Endothelial cell (in vitro differentiated cells): ENCODE results near the gene BABAM1. TPM values are rescaled to one million over a fixed set of nuclear protein-coding genes. Genes with fewer than 3 reads are reported as not detected.

Source experiments
- DNase-seq: peaks from one replicate; pipeline ENCODE4 v3.0.0; 2021; ENCODE audit warnings: low spot score
- H3K27ac Mint-ChIP-seq: one replicate; pipeline ENCODE4 v1.8.0; 2021; ENCODE audit warnings: mixed read lengths, inconsistent platforms; ENCODE audit not compliant: unreplicated experiment
- H3K27me3 Mint-ChIP-seq: one replicate; pipeline ENCODE4 v1.8.0; 2021; ENCODE audit warnings: mild to moderate bottlenecking, moderate library complexity, mixed read lengths, inconsistent platforms; ENCODE audit not compliant: unreplicated experiment
- H3K36me3 Mint-ChIP-seq: one replicate; pipeline ENCODE4 v1.8.0; 2021; ENCODE audit warnings: mild to moderate bottlenecking, low read depth, mixed read lengths, inconsistent platforms; ENCODE audit not compliant: unreplicated experiment
- H3K4me1 Mint-ChIP-seq: one replicate; pipeline ENCODE4 v1.8.0; 2021; ENCODE audit warnings: mild to moderate bottlenecking, mixed read lengths, inconsistent platforms; ENCODE audit not compliant: unreplicated experiment
- H3K4me3 Mint-ChIP-seq: one replicate; pipeline ENCODE4 v1.8.0; 2021; ENCODE audit warnings: mild to moderate bottlenecking, mixed read lengths, inconsistent platforms; ENCODE audit not compliant: unreplicated experiment
- H3K9me3 Mint-ChIP-seq: one replicate; pipeline ENCODE4 v1.8.0; 2021; ENCODE audit warnings: mixed read lengths, inconsistent platforms; ENCODE audit not compliant: unreplicated experiment
- CTCF ChIP-seq: fragments of 200-600 bp; sonication (generic); IDR thresholded peaks from one replicate; pipeline ENCODE4 v1.5.0; 2021; ENCODE audit warnings: antibody characterized with exemption; ENCODE audit not compliant: unreplicated experiment
- total RNA-seq: library from RNA; stranded (reverse); fragmentation: NEBNext Ultra II Directional; extraction: Animal tissue kit (Norgen Biotek cat#: 25700); gene quantifications from one replicate; pipeline ENCODE4 v1.2.1, GENCODE V29; 2021; ENCODE audit not compliant: unreplicated experiment

BABAM1 gene
- total RNA-seq, 1 donor from 2014 or later, result 136 TPM

- no peaks in the 10 kb centered on the region for H3K9me3 Mint-ChIP-seq
- no peak for TF ChIP-seq CTCF
- peaks cover 6% of the 10 kb centered on the region for H3K27me3 Mint-ChIP-seq
- no peaks in the 10 kb centered on the region for H3K36me3 Mint-ChIP-seq
- no peak for DNase-seq
- no peak overlapping the region for H3K4me3 Mint-ChIP-seq
- H3K27ac Mint-ChIP-seq, result no peak overlapping the region
- peaks cover 3% of the 10 kb centered on the region for H3K4me1 Mint-ChIP-seq
These were observed 16.3 kb downstream of the BABAM1 start for GRCh38 chr19:17283504-17283996.

- Mint-ChIP-seq H3K36me3 (no peaks in the 10 kb centered on the region), H3K27ac (no peak overlapping the region), H3K4me3 (no peak overlapping the region), H3K4me1 (peaks cover 3% of the 10 kb centered on the region), H3K27me3 (peaks cover 5% of the 10 kb centered on the region), H3K9me3 (no peaks in the 10 kb centered on the region)
- TF ChIP-seq CTCF, result no peak
- DNase-seq, result no peak
These were observed 18.3 kb downstream of the BABAM1 start for GRCh38 chr19:17285415-17286135.

- TF ChIP-seq CTCF, result no peak
- Mint-ChIP-seq H3K9me3 (no peaks in the 10 kb centered on the region), H3K27ac (no peak overlapping the region), H3K4me3 (no peak overlapping the region), H3K36me3 (no peaks in the 10 kb centered on the region), H3K4me1 (peaks cover 3% of the 10 kb centered on the region), H3K27me3 (peaks cover 5% of the 10 kb centered on the region)
- DNase-seq, result no peak
These were observed 19.0 kb downstream of the BABAM1 start for GRCh38 chr19:17286263-17286662.

GRCh38 chr19:17286752-17287151 lies 19.5 kb downstream of the BABAM1 start:
- no peaks in the 10 kb centered on the region for H3K36me3 Mint-ChIP-seq
- no peak overlapping the region for H3K4me3 Mint-ChIP-seq
- peaks cover 5% of the 10 kb centered on the region for H3K27me3 Mint-ChIP-seq
- TF ChIP-seq CTCF, result no peak
- H3K4me1 Mint-ChIP-seq, result peaks cover 3% of the 10 kb centered on the region
- H3K27ac Mint-ChIP-seq, result no peak overlapping the region
- H3K9me3 Mint-ChIP-seq, result no peaks in the 10 kb centered on the region
- DNase-seq, result no peak

- H3K4me3 Mint-ChIP-seq, result no peak overlapping the region
- peak; percentile 83 for DNase-seq
- peak; percentile 32 for TF ChIP-seq CTCF
- no peak overlapping the region for H3K27ac Mint-ChIP-seq
- H3K9me3 Mint-ChIP-seq, result no peaks in the 10 kb centered on the region
- H3K27me3 Mint-ChIP-seq, result no peaks in the 10 kb centered on the region
- H3K4me1 Mint-ChIP-seq, result no peaks in the 10 kb centered on the region
- H3K36me3 Mint-ChIP-seq, result no peaks in the 10 kb centered on the region
These were observed 22.2 kb downstream of the BABAM1 start for GRCh38 chr19:17289489-17289888.
